Activated T-helper 1 cell treated with anti-CD3 and anti-CD28 coated beads, Interleukin-12 subunit alpha, Interleukin-12 subunit beta, Interleukin-2, Interleukin-4 antibody, amounts not matched to agents 30 ng/mL and 10 ng/mL and 1 ng/mL, durations not matched to agents 14 hours and 24 hours and 36 hours (primary cell): ENCODE measurements around the gene BICRAL. TPM values are rescaled to one million over a fixed set of nuclear protein-coding genes. Genes with fewer than 3 reads are reported as not detected.
"Not testable (repeated sequence)": the region's sequence is repeated elsewhere in the genome, so short reads cannot be mapped to it uniquely, and the experiment has no call there.

Experiments used
- DNase-seq: peaks from one replicate; pipeline ENCODE4 v3.0.0; 2021; ENCODE audit warnings: low spot score
- H3K27ac Mint-ChIP-seq: one replicate; pipeline ENCODE4 v1.8.0; 2021; ENCODE audit warnings: mild to moderate bottlenecking, mixed read lengths
- H3K27me3 Mint-ChIP-seq: one replicate; pipeline ENCODE4 v1.8.0; 2022; ENCODE audit warnings: mild to moderate bottlenecking, moderate library complexity, mixed read lengths; ENCODE audit not compliant: insufficient read depth
- H3K36me3 Mint-ChIP-seq: one replicate; pipeline ENCODE4 v1.8.0; 2021; ENCODE audit warnings: low read depth, mixed read lengths
- H3K4me1 Mint-ChIP-seq: one replicate; pipeline ENCODE4 v1.8.0; 2021; ENCODE audit warnings: low read depth, mixed read lengths
- H3K4me3 Mint-ChIP-seq: one replicate; pipeline ENCODE4 v1.8.0; 2021; ENCODE audit warnings: mild to moderate bottlenecking, moderate library complexity, mixed read lengths
- H3K9me3 Mint-ChIP-seq: one replicate; pipeline ENCODE4 v1.8.0; 2021; ENCODE audit warnings: mixed read lengths
- intact Hi-C: fragments of 100-400 bp; cut with micrococcal nuclease; formaldehyde crosslinking; loops from one replicate; pipeline ENCODE4 v1.15.1; 2024
- total RNA-seq: library from RNA; stranded (reverse); gene quantifications from 2 replicates; pipeline ENCODE4 v1.2.3, GENCODE V29; 2022

The BICRAL gene
- total RNA-seq, 1 donor from 2014 or later = 14.2 TPM

DNA sequence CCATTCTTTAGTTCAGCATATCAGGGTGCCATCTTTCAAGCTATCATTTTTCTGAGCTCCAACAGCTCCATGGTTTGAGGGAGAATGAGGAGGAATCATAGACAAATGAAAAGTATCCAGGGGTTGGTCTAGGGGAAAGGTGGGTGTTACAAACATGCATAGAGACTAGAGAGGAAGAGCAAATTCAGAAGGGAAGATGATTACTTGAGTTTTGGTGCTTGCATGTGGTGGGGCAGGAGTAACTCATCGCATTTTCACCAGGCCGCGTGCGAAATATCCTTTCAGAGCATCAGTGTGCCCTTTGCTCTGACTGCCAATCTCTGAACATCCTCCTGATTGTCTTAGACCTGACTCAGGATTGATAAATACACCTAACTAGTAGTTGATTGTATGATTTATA, 7.7 kb upstream of the BICRAL start:
- intact Hi-C loops = loop anchor here (2.0 to 10.0 kb wide), 5 partner anchors 38 to 1351 kb away; partner anchors contain the start of genes MRPL14, POLH, PPP2R5D and TMEM63B
- peaks cover 7% of the 10 kb centered on the region for H3K36me3 Mint-ChIP-seq
- H3K27ac Mint-ChIP-seq = peak overlapping the region; percentile 91
- peak overlapping the region; percentile 80 for H3K4me3 Mint-ChIP-seq
- H3K4me1 Mint-ChIP-seq = peaks cover 74% of the 10 kb centered on the region
- no peak for DNase-seq
- no peaks in the 10 kb centered on the region for H3K27me3 Mint-ChIP-seq
- H3K9me3 Mint-ChIP-seq = no peaks in the 10 kb centered on the region

DNA sequence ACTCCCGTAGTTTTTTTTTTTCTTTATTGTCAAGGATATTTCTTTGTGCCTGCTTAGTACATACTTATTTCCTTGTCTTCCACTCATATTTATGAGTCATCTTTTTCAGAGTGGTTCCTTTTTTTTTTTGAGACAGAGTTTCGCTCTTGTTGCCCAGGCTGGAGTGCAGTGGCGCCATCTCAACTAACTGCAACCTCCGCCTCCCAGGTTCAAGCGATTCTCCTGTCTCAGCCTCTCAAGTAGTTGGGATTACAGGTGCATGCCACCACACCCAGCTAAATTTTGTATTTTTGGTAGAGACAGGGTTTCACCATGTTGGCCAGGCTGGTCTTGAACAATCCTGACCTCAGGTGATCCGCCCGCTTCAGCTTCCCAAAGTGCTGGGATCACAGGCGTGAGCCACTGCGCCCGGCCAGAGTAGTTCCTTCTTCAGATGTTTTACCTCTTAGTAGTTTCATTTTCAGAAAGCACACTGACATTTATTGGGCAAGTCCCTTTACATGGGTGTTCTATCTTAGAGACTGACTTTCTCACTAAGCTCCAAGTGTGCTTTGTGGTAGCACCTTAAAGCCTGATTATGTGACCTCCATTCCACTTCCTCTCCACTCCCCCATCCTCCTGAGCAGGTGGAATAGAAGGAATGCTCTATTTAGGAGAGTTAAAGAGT, 6.9 kb upstream of the BICRAL start:
- Mint-ChIP-seq H3K4me3 (peak overlapping the region; percentile 80), H3K27ac (peak overlapping the region; percentile 91), H3K4me1 (peaks cover 76% of the 10 kb centered on the region)
- not testable (repeated sequence) for H3K9me3 Mint-ChIP-seq, H3K27me3 Mint-ChIP-seq, H3K36me3 Mint-ChIP-seq
- intact Hi-C loops = loop anchor here (2.0 to 10.0 kb wide), 5 partner anchors 37 to 1350 kb away; partner anchors contain the start of genes MRPL14, POLH, PPP2R5D and TMEM63B
- DNase-seq = peak; percentile 45

GRCh38 chr6:42777126-42777822, 4.6 kb upstream of the BICRAL start:
- no peak for DNase-seq
- H3K9me3 Mint-ChIP-seq = no peaks in the 10 kb centered on the region
- H3K4me1 Mint-ChIP-seq = peaks cover 68% of the 10 kb centered on the region
- H3K27me3 Mint-ChIP-seq = no peaks in the 10 kb centered on the region
- H3K27ac Mint-ChIP-seq = peak overlapping the region; percentile 57
- peaks cover 6% of the 10 kb centered on the region for H3K36me3 Mint-ChIP-seq
- intact Hi-C loops = loop anchor here (10.0 kb wide), 3 partner anchors 212 to 1348 kb away; partner anchors contain the start of genes MRPL14, POLH, TMEM63B and UBR2
- H3K4me3 Mint-ChIP-seq = no peak overlapping the region

DNA sequence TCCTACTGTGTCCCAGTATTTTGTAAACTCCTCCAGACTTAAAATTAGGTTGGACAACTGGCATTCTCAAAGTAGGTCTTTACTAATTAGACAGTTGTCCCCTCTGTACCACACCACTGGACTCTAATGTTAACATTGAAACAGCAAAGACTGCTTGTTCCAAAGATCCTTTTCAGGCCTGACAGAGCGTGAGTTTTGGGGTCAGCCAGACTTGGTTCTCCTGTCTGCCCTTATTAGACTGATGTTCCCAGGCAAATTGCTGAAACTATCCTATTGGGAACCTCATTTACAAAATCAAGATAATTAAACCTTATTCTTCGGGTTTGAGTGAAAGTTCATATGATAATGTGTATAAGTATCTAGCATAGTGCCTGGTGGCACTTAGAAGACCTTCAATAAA, 3.7 kb upstream of the BICRAL start:
- intact Hi-C loops = loop anchor here (10.0 kb wide), 3 partner anchors 213 to 1347 kb away; partner anchors contain the start of genes MRPL14, POLH, TMEM63B and UBR2
- H3K9me3 Mint-ChIP-seq = no peaks in the 10 kb centered on the region
- peaks cover 63% of the 10 kb centered on the region for H3K4me1 Mint-ChIP-seq
- peaks cover 5% of the 10 kb centered on the region for H3K36me3 Mint-ChIP-seq
- no peaks in the 10 kb centered on the region for H3K27me3 Mint-ChIP-seq
- no peak overlapping the region for H3K27ac Mint-ChIP-seq
- no peak for DNase-seq
- no peak overlapping the region for H3K4me3 Mint-ChIP-seq

DNA sequence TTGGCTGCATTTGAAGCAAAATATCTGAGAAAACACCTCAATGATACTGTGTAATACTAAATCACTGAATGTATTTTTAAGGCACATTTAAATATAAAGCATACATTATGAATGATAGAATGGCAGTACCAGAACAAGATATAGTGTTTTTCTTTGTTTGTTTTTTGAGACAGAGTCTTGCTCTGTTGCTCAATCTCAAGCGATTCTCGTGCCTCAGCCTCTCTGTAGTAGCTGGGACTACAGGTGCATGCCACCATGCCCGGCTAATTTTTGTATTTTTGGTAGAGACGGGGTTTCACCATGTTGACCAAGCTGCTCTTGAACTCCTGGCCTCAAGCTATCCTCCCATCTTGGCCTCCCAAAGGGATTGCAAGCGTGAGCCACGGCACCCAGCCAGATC, 2.3 kb upstream of the BICRAL start:
- H3K9me3 Mint-ChIP-seq = no peaks in the 10 kb centered on the region
- no peak overlapping the region for H3K4me3 Mint-ChIP-seq
- H3K36me3 Mint-ChIP-seq = peaks cover 15% of the 10 kb centered on the region
- intact Hi-C loops = loop anchor here (10.0 kb wide), 3 partner anchors 215 to 1345 kb away; partner anchors contain the start of genes MRPL14, POLH, TMEM63B and UBR2
- H3K27ac Mint-ChIP-seq = no peak overlapping the region
- DNase-seq = no peak
- no peaks in the 10 kb centered on the region for H3K27me3 Mint-ChIP-seq
- H3K4me1 Mint-ChIP-seq = peaks cover 52% of the 10 kb centered on the region

GRCh38 chr6:42781546-42781795, 381 bp upstream of the BICRAL start:
- Mint-ChIP-seq H3K27me3 (no peaks in the 10 kb centered on the region), H3K9me3 (no peaks in the 10 kb centered on the region), H3K27ac (peak overlapping the region; percentile 92), H3K4me3 (peak overlapping the region; percentile 82), H3K4me1 (peaks cover 40% of the 10 kb centered on the region), H3K36me3 (peaks cover 23% of the 10 kb centered on the region)
- intact Hi-C loops = loop anchor here (5.0 to 10.0 kb wide), 4 partner anchors 54 to 391 kb away; partner anchors contain the start of genes CUL7, KLC4, MRPL2 and SRF
- DNase-seq = no peak

DNA sequence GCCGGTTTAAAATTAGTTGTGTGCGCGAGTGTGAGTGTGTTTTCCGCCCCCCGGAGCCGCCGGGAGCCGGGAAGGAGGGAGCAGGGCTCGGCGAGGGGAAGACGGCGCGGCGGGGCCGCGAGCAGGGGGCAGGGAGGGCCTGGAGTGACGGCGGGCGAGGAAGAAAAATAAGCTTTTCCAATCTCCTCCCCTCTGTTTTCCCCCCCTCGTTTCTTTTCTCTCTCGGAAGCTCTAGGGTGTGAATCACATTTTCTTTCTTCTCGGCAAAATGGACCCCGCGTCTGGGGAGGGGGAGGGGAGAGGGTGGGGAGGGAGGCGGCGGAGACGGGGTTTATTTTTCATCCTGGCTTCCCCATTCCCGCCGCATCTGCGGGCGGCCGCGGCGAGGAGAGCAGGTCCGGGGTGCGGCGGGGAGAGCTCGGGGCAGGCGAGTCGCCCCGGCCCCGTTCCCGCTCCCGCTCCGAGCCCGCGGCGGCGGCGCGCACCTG, 881 bp downstream of the BICRAL start:
- Mint-ChIP-seq H3K36me3 (peaks cover 20% of the 10 kb centered on the region), H3K27ac (peak overlapping the region; percentile 98), H3K4me1 (peaks cover 27% of the 10 kb centered on the region), H3K27me3 (no peaks in the 10 kb centered on the region), H3K4me3 (peak overlapping the region; percentile 96), H3K9me3 (no peaks in the 10 kb centered on the region)
- DNase-seq = peak; percentile 48
- intact Hi-C loops = loop anchor here (1.0 to 10.0 kb wide), 7 partner anchors 11 to 390 kb away; partner anchors contain the start of genes CUL7, KLC4, MRPL2 and RPL7L1

DNA sequence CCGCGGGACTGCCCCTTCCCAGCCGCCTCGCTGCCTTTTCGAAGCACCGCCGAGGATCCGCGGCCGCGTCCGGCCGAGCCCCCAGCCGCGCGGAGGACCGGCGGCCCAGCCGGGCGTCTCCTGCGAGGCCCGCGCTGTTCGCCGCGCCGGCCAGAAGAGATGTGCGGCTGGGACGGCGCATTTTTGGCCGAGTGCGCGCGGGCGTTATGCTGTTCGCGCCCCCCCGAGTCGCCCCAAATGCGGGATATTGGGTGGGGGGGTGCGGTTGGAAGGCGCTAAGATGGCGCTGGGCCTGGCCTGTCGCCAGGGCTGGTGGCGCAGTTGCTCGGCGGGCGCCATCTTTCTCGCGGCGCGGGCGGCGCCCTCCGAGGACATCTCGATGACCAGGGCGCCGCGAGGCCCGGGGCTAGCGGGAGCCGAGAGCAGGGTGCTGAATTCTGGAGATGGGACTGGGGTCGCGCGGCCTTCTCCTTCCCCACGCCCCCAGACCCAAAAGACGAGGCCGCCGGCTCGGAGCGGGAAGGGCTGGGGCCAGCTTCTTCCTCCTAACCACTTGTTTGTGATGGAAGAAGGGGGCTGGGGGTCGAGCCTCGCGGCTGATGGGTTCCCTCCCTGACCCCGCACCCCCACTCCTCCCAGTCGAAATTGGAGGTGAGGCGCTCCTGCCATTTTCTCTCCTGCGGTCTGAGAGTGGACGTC, 1.5 kb downstream of the BICRAL start:
- peaks cover 24% of the 10 kb centered on the region for H3K4me1 Mint-ChIP-seq
- intact Hi-C loops = loop anchor here (5.0 to 10.0 kb wide), 4 partner anchors 56 to 389 kb away; partner anchors contain the start of genes CUL7, KLC4, MRPL2 and SRF
- DNase-seq = peak; percentile 61
- H3K36me3 Mint-ChIP-seq = peaks cover 21% of the 10 kb centered on the region
- H3K27ac Mint-ChIP-seq = peak overlapping the region; percentile 99
- H3K4me3 Mint-ChIP-seq = no peak overlapping the region
- H3K27me3 Mint-ChIP-seq = no peaks in the 10 kb centered on the region
- H3K9me3 Mint-ChIP-seq = no peaks in the 10 kb centered on the region

DNA sequence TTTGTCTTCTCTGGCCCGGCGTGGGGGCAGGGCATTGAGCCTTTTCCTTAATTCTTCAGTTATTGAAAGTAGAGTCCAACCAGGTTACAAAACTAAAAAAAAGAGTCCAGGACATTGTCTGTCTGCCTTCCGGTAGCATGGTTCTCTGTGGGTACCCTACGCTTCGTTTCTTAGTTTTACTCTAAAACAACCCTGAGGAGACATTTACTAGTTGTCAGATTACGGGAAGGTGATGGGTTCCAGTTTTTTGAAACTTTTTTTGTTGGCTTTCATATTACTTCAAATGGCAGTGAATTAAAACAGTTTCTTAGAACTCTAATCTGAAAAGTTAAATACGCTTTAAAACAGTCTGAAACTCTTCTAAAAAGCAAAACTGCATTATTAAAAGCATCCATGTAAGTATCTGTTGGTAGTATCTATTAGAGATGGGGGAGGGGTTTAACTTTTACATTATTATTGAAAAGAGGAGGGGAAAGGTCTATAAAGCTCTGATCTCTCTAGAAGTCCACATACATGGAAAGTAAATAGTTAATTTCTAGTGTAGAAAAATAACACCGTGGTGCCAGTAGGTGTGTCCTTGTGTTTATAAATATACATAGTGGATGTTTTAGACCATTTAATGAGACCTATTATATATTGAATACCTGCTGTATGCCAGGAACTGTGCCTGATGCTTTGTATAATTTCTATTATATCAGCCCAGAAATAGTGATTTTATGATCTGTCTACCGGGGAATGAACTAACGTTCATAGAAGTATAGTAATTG, 2.2 kb downstream of the BICRAL start:
- DNase-seq = no peak
- Mint-ChIP-seq H3K27me3 (no peaks in the 10 kb centered on the region), H3K36me3 (peaks cover 27% of the 10 kb centered on the region), H3K4me3 (no peak overlapping the region), H3K27ac (peak overlapping the region; percentile 99), H3K4me1 (peaks cover 27% of the 10 kb centered on the region), H3K9me3 (no peaks in the 10 kb centered on the region)
- intact Hi-C loops = loop anchor here (1.0 to 10.0 kb wide), 5 partner anchors 29 to 388 kb away; partner anchors contain the start of genes CUL7, KLC4, MRPL2 and SRF

DNA sequence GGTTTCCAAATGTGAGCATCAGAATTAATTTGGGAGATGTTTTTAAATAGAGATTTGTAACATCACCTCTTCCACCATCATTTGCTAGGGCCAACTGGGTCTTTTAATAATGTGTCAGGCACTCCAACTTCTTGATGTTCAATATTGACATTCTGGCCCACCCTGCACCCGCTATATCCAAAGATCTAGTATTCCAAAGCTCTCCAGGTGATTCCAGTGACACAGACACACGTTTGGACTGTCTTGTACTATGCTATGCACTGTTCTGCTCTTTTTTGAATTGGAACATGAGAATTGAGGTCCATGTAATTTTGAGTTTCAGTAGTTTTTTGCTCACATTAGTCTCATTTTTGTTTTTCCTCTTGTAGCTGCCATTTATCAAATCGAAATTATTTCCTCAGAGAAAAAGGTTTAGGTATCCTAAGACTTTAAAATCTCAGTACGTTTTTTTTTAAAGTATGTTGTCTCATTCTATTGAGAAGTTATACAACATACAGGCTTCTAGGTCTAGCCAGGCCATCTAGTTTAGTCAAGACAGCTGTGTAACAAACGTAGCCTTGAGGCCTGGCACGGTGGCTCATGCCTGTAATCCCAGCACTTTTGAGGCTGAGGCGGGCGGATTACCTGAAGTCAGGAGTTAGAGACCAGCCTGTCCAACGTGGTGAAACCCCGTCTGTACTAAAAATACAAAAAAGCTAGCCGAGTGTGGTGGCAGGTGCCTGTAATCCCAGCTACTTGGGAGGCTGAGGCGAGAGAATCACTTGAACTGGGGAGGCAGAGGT, 3.1 kb downstream of the BICRAL start:
- DNase-seq = no peak
- H3K36me3 Mint-ChIP-seq = peaks cover 30% of the 10 kb centered on the region
- no peaks in the 10 kb centered on the region for H3K9me3 Mint-ChIP-seq
- peak overlapping the region; percentile 99 for H3K27ac Mint-ChIP-seq
- H3K27me3 Mint-ChIP-seq = no peaks in the 10 kb centered on the region
- no peak overlapping the region for H3K4me3 Mint-ChIP-seq
- intact Hi-C loops = loop anchor here (1.0 to 10.0 kb wide), 5 partner anchors 28 to 387 kb away; partner anchors contain the start of genes CUL7, KLC4, MRPL2 and SRF
- peaks cover 24% of the 10 kb centered on the region for H3K4me1 Mint-ChIP-seq

GRCh38 chr6:42786525-42786985, 4.7 kb downstream of the BICRAL start:
- no peak for DNase-seq
- H3K27ac Mint-ChIP-seq = no peak overlapping the region
- no peaks in the 10 kb centered on the region for H3K9me3 Mint-ChIP-seq
- H3K36me3 Mint-ChIP-seq = peaks cover 32% of the 10 kb centered on the region
- H3K4me1 Mint-ChIP-seq = peaks cover 22% of the 10 kb centered on the region
- H3K27me3 Mint-ChIP-seq = no peaks in the 10 kb centered on the region
- H3K4me3 Mint-ChIP-seq = no peak overlapping the region
- intact Hi-C loops = loop anchor here (10.0 kb wide), 1 partner anchor 268 kb away; the partner anchor contains the start of genes CUL7, KLC4 and MRPL2
